Panc1 (cell line): ENCODE data around the gene LANCL1. TPM values are rescaled to one million over a fixed set of nuclear protein-coding genes. Genes with fewer than 3 reads are reported as not detected.

Experiments
- ATAC-seq: fragments of 200-7000 bp; cut with Tn5 transposase; 2 replicates; pipeline ENCODE4 v1.9.1; 2020; ENCODE audit warnings: mild to moderate bottlenecking, moderate library complexity
- BruUV-seq: library from RNA; stranded (reverse); fragments of 400-500 nt; replicated peaks from 2 replicates; lab custom pipeline; 2021; lab: Mats Ljungman, UMichigan
- CTCF ChIA-PET: fragments of 300-600 bp; sonication (Branson Sonifier 250); formaldehyde crosslinking; loops from one replicate; lab custom pipeline; 2022; ENCODE audit warnings: antibody characterized with exemption; lab: Charles Lee
- POLR2A ChIA-PET: fragments of 300-600 bp; sonication (Branson Sonifier 250); formaldehyde crosslinking; loops from one replicate; lab custom pipeline; 2022; ENCODE audit warnings: antibody characterized with exemption; lab: Charles Lee
- DNase-seq: peaks from one replicate; pipeline ENCODE4 v3.0.0-alpha.2; 2010; ENCODE audit warnings: low read depth, low spot score
- H3K27ac ChIP-seq: 2 replicates; pipeline ENCODE4 v1.5.1; 2011; ENCODE audit warnings: mild to moderate bottlenecking, low read length, inconsistent platforms
- H3K27me3 ChIP-seq: fragments of 200-500 bp; sonication (Bioruptor generic); 2 replicates; pipeline ENCODE4 v1.6.0; 2014; ENCODE audit warnings: low read length, inconsistent platforms; ENCODE audit not compliant: control insufficient read depth, insufficient read depth
- H3K36me3 ChIP-seq: fragments of 200-500 bp; sonication (Bioruptor generic); 2 replicates; pipeline ENCODE4 v1.5.1; 2014; ENCODE audit warnings: inconsistent platforms, mild to moderate bottlenecking, low read length, moderate library complexity; ENCODE audit not compliant: control insufficient read depth, insufficient read depth
- H3K4me1 ChIP-seq: 2 replicates; pipeline ENCODE4 v1.5.1; 2011; ENCODE audit warnings: inconsistent platforms, mild to moderate bottlenecking, low read length, moderate library complexity; ENCODE audit not compliant: control insufficient read depth, insufficient read depth
- H3K4me3 ChIP-seq, 2 experiments: 2 replicates each; pipeline ENCODE4 v1.5.1; 2011 to 2012; ENCODE audit warnings: low read depth in 2 of 2, low read length in 2 of 2, mild to moderate bottlenecking in 2 of 2, inconsistent platforms in 1 of 2, moderate library complexity in 1 of 2
- H3K9me3 ChIP-seq: fragments of 200-500 bp; sonication (Bioruptor generic); 2 replicates; pipeline ENCODE4 v1.5.1; 2014; ENCODE audit warnings: low read depth, mild to moderate bottlenecking, inconsistent platforms, low read length, moderate library complexity; ENCODE audit not compliant: control insufficient read depth, insufficient read depth
- POLR2AphosphoS5 ChIP-seq: IDR thresholded peaks from 2 replicates; pipeline ENCODE4 v1.6.1; 2012; ENCODE audit warnings: mild to moderate bottlenecking, low read depth, low read length, moderate library complexity
- SIN3A ChIP-seq: IDR thresholded peaks from 2 replicates; pipeline ENCODE4 v1.6.1; 2012; ENCODE audit warnings: low read depth, mild to moderate bottlenecking, low read length, moderate library complexity, borderline replicate concordance; ENCODE audit not compliant: insufficient read depth
- TCF7L2 ChIP-seq: IDR thresholded peaks from 2 replicates; pipeline ENCODE4 v1.6.1; 2011; ENCODE audit warnings: mild to moderate bottlenecking, low read depth, low read length, inconsistent platforms
- in situ Hi-C: cut with HindIII; loops from 2 replicates; pipeline ENCODE4 v1.10.0; 2016; ENCODE audit warnings: low sequenced_read_pairs, low pct_unique_long_range_greater_than_20kb
- intact Hi-C: fragments of 100-400 bp; cut with micrococcal nuclease; formaldehyde crosslinking; loops from one replicate; pipeline ENCODE4 v1.10.0; 2022; ENCODE audit not compliant: unreplicated experiment
- total RNA-seq: library from RNA; stranded (reverse); gene quantifications from one replicate; pipeline ENCODE4 v1.2.1, GENCODE V29; 2021; ENCODE audit not compliant: unreplicated experiment
- TF ChIP-seq, protein P1 (sequence below): fragments of 450-650 bp; IDR thresholded peaks from 2 replicates; pipeline ENCODE4 v1.5.1; 2017; ENCODE audit warnings: mild to moderate bottlenecking
- TF ChIP-seq, protein P2 (sequence below), 2 experiments: IDR thresholded peaks; 2 replicates each; pipeline ENCODE4 v1.6.1; 2011 to 2012; ENCODE audit warnings: low read depth in 2 of 2, control low read depth in 1 of 2, low read length in 1 of 2, mild to moderate bottlenecking in 1 of 2, moderate library complexity in 1 of 2; ENCODE audit not compliant: insufficient read depth in 1 of 2

LANCL1 gene
- total RNA-seq, 1 experiment from 2014 or later = 42.8 TPM

DNA sequence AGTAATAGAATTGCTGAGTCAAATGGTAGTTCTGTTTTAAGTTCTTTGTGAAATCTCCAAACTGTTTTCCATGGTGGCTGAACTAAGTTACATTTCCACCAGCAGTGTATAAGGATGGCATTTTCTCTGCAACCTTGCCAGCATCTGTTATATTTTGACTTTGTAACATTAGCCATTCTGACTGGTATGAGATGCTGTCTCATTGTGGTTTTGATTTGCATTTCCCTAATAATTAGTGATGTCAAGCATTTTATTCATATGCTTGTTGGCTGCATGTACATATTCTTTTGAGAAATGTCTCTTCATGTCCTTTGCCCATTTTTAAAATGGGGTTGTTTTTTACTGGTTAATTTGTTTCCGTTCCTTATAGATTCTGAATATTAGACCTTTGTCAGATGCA is 63.9 kb downstream of the LANCL1 start:
- TF ChIP-seq SIN3A (no peak), TCF7L2 (no peak), POLR2AphosphoS5 (no peak)
- TF ChIP-seq, protein P1, sequence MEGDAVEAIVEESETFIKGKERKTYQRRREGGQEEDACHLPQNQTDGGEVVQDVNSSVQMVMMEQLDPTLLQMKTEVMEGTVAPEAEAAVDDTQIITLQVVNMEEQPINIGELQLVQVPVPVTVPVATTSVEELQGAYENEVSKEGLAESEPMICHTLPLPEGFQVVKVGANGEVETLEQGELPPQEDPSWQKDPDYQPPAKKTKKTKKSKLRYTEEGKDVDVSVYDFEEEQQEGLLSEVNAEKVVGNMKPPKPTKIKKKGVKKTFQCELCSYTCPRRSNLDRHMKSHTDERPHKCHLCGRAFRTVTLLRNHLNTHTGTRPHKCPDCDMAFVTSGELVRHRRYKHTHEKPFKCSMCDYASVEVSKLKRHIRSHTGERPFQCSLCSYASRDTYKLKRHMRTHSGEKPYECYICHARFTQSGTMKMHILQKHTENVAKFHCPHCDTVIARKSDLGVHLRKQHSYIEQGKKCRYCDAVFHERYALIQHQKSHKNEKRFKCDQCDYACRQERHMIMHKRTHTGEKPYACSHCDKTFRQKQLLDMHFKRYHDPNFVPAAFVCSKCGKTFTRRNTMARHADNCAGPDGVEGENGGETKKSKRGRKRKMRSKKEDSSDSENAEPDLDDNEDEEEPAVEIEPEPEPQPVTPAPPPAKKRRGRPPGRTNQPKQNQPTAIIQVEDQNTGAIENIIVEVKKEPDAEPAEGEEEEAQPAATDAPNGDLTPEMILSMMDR = no peak
- TF ChIP-seq, protein P2, sequence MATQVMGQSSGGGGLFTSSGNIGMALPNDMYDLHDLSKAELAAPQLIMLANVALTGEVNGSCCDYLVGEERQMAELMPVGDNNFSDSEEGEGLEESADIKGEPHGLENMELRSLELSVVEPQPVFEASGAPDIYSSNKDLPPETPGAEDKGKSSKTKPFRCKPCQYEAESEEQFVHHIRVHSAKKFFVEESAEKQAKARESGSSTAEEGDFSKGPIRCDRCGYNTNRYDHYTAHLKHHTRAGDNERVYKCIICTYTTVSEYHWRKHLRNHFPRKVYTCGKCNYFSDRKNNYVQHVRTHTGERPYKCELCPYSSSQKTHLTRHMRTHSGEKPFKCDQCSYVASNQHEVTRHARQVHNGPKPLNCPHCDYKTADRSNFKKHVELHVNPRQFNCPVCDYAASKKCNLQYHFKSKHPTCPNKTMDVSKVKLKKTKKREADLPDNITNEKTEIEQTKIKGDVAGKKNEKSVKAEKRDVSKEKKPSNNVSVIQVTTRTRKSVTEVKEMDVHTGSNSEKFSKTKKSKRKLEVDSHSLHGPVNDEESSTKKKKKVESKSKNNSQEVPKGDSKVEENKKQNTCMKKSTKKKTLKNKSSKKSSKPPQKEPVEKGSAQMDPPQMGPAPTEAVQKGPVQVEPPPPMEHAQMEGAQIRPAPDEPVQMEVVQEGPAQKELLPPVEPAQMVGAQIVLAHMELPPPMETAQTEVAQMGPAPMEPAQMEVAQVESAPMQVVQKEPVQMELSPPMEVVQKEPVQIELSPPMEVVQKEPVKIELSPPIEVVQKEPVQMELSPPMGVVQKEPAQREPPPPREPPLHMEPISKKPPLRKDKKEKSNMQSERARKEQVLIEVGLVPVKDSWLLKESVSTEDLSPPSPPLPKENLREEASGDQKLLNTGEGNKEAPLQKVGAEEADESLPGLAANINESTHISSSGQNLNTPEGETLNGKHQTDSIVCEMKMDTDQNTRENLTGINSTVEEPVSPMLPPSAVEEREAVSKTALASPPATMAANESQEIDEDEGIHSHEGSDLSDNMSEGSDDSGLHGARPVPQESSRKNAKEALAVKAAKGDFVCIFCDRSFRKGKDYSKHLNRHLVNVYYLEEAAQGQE (IDR thresholded peaks at IDR 0.05; ENCODE audit: insufficient read depth in 1 of 2, low read depth in 2 of 2, low read length in 1 of 2) = no peak
- intact Hi-C loops (no loop called here), in situ Hi-C loops (no loop called here)
- Histone ChIP-seq H3K4me1 (no peaks in the 10 kb centered on the region), H3K4me3 (no peak overlapping the region), H3K27me3 (no peaks in the 10 kb centered on the region), H3K36me3 (no peaks in the 10 kb centered on the region), H3K9me3 (no peaks in the 10 kb centered on the region), H3K27ac (no peak overlapping the region)
- ChIA-PET POLR2A (no interaction called here), CTCF (no interaction called here)
- DNase-seq (no peak), ATAC-seq (no peak)
- no TSS peak for BruUV-seq

DNA sequence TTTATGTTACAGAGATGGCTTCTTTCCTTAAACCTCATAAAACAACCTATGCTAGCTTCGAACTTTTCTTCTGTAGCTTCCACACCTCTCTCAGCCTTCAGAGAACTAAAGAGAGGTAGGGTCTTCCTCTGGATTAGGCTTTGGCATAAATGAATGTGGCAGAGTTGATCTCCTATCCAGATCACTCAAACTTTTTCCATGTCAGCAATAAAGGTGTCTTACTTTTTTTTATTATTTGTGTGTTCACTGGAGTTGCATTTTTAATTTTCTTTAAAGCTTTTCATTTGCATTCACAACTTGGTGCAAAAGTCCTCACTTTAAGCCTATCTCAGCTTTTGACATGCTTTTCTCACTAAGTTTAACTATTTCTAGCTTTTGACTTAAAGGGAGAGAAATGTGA is 66.0 kb downstream of the LANCL1 start:
- no peaks in the 10 kb centered on the region for H3K4me1 ChIP-seq
- intact Hi-C loops = no loop called here
- H3K27ac ChIP-seq = no peak overlapping the region
- CTCF ChIA-PET = no interaction called here
- no peaks in the 10 kb centered on the region for H3K36me3 ChIP-seq
- POLR2A ChIA-PET = no interaction called here
- H3K4me3 ChIP-seq = no peak overlapping the region
- TF ChIP-seq TCF7L2 = no peak
- TF ChIP-seq POLR2AphosphoS5 = no peak
- TF ChIP-seq, protein P1 = no peak
- no peak for TF ChIP-seq SIN3A
- TF ChIP-seq, protein P2 (IDR thresholded peaks at IDR 0.05; ENCODE audit: insufficient read depth in 1 of 2, low read depth in 2 of 2, low read length in 1 of 2) = no peak
- DNase-seq = no peak
- no TSS peak for BruUV-seq
- no peaks in the 10 kb centered on the region for H3K9me3 ChIP-seq
- H3K27me3 ChIP-seq = no peaks in the 10 kb centered on the region
- in situ Hi-C loops = no loop called here
- no peak for ATAC-seq
